ENCODE results near the gene JPH4.

The JPH4 gene

DNA sequence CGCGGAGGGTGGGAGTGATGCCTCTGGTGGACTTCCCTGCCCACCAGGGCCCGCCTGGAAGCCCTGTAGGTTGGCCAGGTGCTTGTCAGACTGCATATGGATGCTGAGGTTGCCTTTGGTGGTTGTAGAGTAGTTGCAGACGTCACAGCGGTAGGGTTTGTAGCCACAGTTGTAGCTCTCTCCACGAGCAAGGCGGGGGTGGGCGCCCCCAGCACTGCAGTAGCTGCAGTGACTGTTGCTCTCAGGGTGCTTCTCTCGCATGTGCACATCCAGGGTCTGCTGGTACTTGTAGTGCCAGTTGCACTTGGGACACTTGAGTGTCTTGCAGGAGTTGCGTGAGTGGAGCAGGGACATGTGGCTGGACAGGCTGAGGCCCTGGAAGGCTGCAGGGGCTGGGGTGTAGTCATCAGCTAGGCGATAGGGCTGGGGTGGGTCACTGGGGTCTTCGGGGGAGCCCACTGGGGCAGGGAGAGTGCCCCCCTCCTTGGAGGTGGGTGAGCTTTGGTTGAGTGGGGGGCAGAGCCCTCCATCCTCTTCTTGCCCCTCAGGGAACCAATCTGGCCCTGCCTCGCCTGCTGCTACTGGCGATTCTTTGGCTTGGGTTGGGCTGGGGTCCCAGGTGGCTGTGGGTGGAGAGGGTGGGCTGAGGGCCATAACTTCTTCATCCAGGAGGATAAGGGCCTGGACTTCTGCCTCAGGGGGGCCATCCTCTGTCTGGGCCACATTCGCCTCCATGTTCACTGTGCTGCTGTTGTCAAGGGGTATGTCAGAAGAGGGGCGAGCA, 44.7 kb downstream of the JPH4 start:
- no peak for DNase-seq (ENCODE audit: low read depth)
- H3K4me3 ChIP-seq (ENCODE audit: low read depth, low read length) = no peak overlapping the region
- TF ChIP-seq, protein P1, sequence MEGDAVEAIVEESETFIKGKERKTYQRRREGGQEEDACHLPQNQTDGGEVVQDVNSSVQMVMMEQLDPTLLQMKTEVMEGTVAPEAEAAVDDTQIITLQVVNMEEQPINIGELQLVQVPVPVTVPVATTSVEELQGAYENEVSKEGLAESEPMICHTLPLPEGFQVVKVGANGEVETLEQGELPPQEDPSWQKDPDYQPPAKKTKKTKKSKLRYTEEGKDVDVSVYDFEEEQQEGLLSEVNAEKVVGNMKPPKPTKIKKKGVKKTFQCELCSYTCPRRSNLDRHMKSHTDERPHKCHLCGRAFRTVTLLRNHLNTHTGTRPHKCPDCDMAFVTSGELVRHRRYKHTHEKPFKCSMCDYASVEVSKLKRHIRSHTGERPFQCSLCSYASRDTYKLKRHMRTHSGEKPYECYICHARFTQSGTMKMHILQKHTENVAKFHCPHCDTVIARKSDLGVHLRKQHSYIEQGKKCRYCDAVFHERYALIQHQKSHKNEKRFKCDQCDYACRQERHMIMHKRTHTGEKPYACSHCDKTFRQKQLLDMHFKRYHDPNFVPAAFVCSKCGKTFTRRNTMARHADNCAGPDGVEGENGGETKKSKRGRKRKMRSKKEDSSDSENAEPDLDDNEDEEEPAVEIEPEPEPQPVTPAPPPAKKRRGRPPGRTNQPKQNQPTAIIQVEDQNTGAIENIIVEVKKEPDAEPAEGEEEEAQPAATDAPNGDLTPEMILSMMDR (IDR thresholded peaks at IDR 0.05; ENCODE audit: insufficient read depth, low read depth, low read length, missing control alignments) = no peak

DNA sequence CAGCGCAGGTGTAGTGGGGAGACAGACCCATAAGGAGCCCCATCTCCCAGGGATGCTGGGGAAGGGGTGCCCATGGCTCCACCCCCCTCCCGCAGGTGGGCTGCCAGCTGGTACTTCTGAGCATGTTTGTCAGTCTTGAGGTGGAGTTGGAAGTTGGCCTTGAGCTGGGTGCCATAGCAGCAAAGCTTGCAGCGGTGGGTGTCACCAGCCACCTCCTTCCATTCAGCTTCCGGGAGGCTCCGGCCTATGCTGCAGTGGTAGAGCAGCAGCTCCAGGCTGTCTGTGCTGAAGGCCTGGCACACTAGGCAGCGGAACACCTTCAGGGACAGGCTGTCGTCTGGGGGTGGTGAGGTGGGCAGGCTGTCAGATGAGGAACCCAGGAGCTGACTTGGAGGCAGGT, 45.9 kb downstream of the JPH4 start:
- TF ChIP-seq, protein P1 (IDR thresholded peaks at IDR 0.05; ENCODE audit: insufficient read depth, low read depth, low read length, missing control alignments) = no peak
- DNase-seq (ENCODE audit: low read depth) = no peak
- H3K4me3 ChIP-seq (ENCODE audit: low read depth, low read length) = no peak overlapping the region

DNA sequence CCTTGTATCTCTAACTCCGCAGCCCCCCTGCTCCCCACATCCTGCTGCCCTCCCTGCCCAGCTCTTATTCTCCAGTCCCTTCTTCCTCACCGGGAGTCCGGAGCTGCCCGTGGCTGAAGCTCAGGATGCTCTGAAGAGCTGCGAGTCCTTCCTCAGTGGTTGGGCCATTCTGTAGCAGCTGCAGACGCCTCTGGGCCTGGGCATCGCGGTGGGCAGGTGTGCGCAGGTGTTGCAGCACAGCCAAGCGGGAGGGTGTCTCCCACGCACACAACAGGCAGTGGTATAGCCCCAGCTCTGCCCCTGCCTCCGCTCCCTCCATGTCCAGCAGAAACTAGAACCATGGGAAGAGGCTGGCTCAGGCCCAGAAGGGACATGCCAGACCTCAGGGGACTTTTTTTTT, 47.2 kb downstream of the JPH4 start:
- no peak overlapping the region for H3K4me3 ChIP-seq (ENCODE audit: low read depth, low read length)
- TF ChIP-seq, protein P1 (IDR thresholded peaks at IDR 0.05; ENCODE audit: insufficient read depth, low read depth, low read length, missing control alignments) = no peak
- DNase-seq (ENCODE audit: low read depth) = no peak

DNA sequence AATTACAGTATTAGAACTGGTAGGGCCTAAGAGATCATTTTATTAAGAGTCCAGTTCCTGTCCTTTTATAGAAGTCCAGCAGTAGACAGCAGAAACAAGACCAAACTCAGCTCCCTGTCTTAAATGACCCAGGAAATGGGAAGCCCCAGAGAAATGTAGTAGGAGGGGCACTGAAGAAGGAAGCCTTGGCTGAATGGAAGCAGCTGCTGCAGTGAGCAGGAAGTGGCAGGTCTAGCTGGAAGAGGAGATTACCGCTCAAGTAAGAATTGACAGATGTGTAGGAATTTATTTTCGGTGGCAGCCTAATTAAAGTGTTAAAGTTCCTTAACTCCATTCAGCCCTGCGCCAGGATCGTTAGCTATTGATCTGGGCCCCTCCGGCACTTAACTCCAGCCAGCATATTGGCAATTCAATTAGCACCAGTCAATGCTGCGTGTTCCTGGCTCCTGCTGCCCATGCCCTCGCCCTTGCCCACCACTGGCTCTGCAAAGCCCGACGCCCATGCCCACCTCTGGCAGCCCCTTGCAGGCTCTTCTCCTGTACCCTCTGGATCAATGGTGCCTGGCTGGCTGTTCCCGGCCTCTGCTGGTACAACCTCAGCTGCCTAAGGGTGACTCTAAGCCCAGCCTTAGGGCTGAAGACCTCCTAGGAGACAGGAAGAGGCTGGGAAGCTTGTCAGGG, 48.1 kb downstream of the JPH4 start:
- TF ChIP-seq, protein P1 (IDR thresholded peaks at IDR 0.05; ENCODE audit: insufficient read depth, low read depth, low read length, missing control alignments) = no peak
- DNase-seq (ENCODE audit: low read depth) = no peak
- no peak overlapping the region for H3K4me3 ChIP-seq (ENCODE audit: low read depth, low read length)

DNA sequence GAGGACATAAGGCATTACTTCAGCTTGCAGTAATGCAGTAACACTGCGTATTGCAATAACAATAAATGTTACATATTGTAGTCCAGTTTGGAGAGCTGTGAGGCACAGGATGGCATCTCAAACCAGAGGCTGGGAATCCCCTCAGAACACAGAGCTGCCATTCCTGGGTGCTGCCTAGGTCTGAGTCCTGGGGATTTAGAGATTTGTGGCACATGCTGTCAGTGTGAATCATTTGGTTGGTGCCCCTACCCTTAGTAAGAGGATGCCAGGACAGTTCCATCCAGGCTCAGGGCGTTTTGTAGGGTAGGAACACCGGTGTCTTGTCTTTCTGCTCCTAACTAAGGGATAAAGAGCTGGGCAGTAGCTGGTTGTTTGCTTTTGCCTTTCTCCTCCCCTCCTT, 49.6 kb downstream of the JPH4 start:
- TF ChIP-seq, protein P1 (IDR thresholded peaks at IDR 0.05; ENCODE audit: insufficient read depth, low read depth, low read length, missing control alignments) = no peak
- DNase-seq (ENCODE audit: low read depth) = no peak
- H3K4me3 ChIP-seq (ENCODE audit: low read depth, low read length) = no peak overlapping the region

DNA sequence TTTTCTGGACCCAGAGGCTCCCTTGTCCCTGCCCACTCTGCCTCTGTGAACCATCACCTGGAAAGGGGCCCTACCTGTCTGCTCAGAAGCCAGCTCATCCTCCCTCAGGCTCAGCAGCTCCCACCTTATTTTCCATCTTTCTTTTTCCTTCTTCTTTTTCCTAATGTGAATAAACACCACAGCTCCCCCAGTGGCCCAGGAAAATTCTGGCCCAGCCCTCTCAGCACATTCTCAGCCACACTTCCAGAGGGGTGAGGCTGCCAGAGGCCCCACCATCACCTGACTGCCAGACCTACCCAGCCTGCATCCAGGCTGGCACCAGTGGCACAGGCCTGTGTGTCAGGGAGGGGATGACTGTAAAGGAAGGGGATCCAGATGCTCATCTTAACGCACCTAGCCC, 50.0 kb downstream of the JPH4 start:
- DNase-seq (ENCODE audit: low read depth) = no peak
- H3K4me3 ChIP-seq (ENCODE audit: low read depth, low read length) = no peak overlapping the region
- TF ChIP-seq, protein P1 (IDR thresholded peaks at IDR 0.05; ENCODE audit: insufficient read depth, low read depth, low read length, missing control alignments) = no peak
